Neutrophil (primary cell): Measurements from ENCODE around the gene TNFRSF6B.

ENCODE experiments used
- H3K27ac ChIP-seq: fragments of 200-600 bp; sonication (generic); 2 replicates; pipeline ENCODE4 v1.5.1; 2016; ENCODE audit warnings: mild to moderate bottlenecking, moderate library complexity
- H3K27me3 ChIP-seq: fragments of 200-600 bp; sonication (generic); 2 replicates; pipeline ENCODE4 v1.6.0; 2016; ENCODE audit warnings: mild to moderate bottlenecking
- H3K36me3 ChIP-seq: fragments of 200-600 bp; sonication (generic); 2 replicates; pipeline ENCODE4 v1.5.1; 2017
- H3K4me1 ChIP-seq, 2 experiments: fragments of 200-600 bp in 1 of 2; sonication (generic) in 1 of 2; 1 replicate in 1 of 2; 2 replicates in 1 of 2; pipeline versions ENCODE4 v1.5.1 to v1.6.1; 2013 to 2016; ENCODE audit warnings: low read depth in 1 of 2, low read length in 1 of 2, mild to moderate bottlenecking in 1 of 2, moderate library complexity in 1 of 2; ENCODE audit not compliant: control insufficient read depth in 1 of 2, insufficient read depth in 1 of 2
- H3K4me3 ChIP-seq, 2 experiments: fragments of 200-600 bp in 1 of 2; sonication (generic) in 1 of 2; 1 replicate in 1 of 2; 2 replicates in 1 of 2; pipeline ENCODE4 v1.5.1; 2013 to 2016; ENCODE audit warnings: low read depth in 1 of 2, low read length in 1 of 2, mild to moderate bottlenecking in 1 of 2, moderate library complexity in 1 of 2
- H3K9me3 ChIP-seq: fragments of 200-600 bp; sonication (generic); 2 replicates; pipeline ENCODE4 v1.5.1; 2016
- CTCF ChIP-seq: fragments of 200-600 bp; sonication (generic); IDR thresholded peaks from 2 replicates; pipeline ENCODE4 v1.5.1; 2016; ENCODE audit warnings: antibody characterized with exemption

TNFRSF6B gene

DNA sequence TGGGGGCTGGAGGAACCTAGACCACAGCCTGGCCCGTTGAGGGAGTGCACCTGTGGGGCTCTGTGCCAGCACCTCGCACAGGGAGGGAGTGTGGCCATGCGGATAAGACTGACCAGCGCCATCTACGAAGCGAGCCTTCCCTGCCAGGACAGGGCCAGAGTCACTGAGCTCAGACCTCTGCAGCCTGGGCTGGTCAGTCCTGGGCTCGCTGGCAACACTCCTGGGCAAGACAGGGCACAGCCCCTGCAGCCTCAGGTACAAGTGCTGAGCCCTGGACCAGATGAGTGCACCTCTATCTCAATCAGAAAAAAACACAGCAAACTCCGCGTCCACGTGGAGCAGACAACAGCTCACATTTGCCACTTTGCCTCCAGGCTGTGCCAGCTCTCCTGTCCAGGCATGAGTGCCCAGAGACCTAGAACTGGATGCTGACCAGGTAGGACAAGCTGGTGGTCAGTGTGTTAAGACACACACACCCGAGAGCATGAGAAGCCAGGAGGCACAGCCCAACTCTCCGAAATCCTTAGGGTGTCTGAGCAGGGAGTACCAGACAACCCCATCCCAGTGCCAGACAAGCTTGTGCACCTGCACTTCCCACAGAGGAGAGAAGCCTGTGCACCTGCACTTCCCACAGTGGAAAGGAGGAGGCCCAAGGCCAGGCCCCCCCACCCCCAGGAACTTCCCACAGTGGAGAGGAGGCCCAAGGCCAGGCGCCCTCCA, 6.5 kb downstream of the TNFRSF6B start:
- H3K27ac ChIP-seq: no peak overlapping the region
- no peak for TF ChIP-seq CTCF
- no peaks in the 10 kb centered on the region for H3K9me3 ChIP-seq
- peaks cover 13 to 16% of the 10 kb centered on the region in 2 experiments for H3K4me1 ChIP-seq
- H3K4me3 ChIP-seq: no peak overlapping the region
- no peaks in the 10 kb centered on the region for H3K27me3 ChIP-seq
- peaks cover 66% of the 10 kb centered on the region for H3K36me3 ChIP-seq

DNA sequence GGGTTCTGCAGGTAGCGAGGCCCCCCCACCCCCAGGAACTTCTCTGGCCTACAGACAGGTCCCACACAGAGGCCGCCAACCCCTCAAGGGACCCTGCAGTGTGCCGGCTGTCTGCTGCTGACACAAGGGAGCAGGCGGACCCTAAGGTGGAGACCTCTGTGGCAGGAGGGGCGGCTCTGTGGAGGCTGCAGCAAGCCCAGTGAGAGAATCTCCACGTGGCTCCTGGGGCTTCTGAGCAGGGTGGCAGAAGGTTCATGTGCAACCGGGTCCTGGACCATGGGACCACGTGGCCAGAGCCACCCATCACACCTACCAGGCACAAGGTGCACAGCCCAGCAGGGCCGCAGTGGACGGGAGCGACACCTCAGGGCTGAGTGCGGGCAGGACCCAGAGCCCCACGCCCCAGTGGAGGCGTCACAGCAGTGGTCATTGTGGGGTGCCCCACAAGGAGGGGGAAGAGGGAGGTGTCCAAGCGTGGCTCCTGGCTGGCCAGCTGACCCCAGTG, 7.1 kb downstream of the TNFRSF6B start:
- no peak for TF ChIP-seq CTCF
- Histone ChIP-seq H3K27ac (no peak overlapping the region), H3K36me3 (peaks cover 62% of the 10 kb centered on the region), H3K9me3 (no peaks in the 10 kb centered on the region), H3K27me3 (no peaks in the 10 kb centered on the region), H3K4me3 (no peak overlapping the region), H3K4me1 (peaks cover 17 to 19% of the 10 kb centered on the region in 2 experiments)

- Histone ChIP-seq H3K36me3 (peaks cover 62% of the 10 kb centered on the region), H3K4me3 (no peak overlapping the region), H3K27me3 (no peaks in the 10 kb centered on the region), H3K4me1 (peaks cover 23 to 25% of the 10 kb centered on the region in 2 experiments), H3K27ac (no peak overlapping the region), H3K9me3 (no peaks in the 10 kb centered on the region)
- no peak for TF ChIP-seq CTCF
These were observed 7.7 kb downstream of the TNFRSF6B start for GRCh38 chr20:63703976-63704748.

- Histone ChIP-seq H3K36me3 (peaks cover 60% of the 10 kb centered on the region), H3K9me3 (no peaks in the 10 kb centered on the region), H3K27ac (no peak overlapping the region), H3K4me3 (no peak overlapping the region), H3K27me3 (no peaks in the 10 kb centered on the region), H3K4me1 (peaks cover 27 to 31% of the 10 kb centered on the region in 2 experiments)
- TF ChIP-seq CTCF: no peak
These were observed 8.3 kb downstream of the TNFRSF6B start for GRCh38 chr20:63704749-63705117.

- Histone ChIP-seq H3K36me3 (peaks cover 58% of the 10 kb centered on the region), H3K9me3 (no peaks in the 10 kb centered on the region), H3K27me3 (no peaks in the 10 kb centered on the region), H3K4me3 (no peak overlapping the region), H3K27ac (no peak overlapping the region), H3K4me1 (peaks cover 27 to 31% of the 10 kb centered on the region in 2 experiments)
- no peak for TF ChIP-seq CTCF
These were observed 9.0 kb downstream of the TNFRSF6B start for GRCh38 chr20:63705232-63706026.
